Suppressor macrophage treated with lipopolysaccharide for 4 hours (primary cell): ENCODE measurements around the gene CDK11B.

Experiments used
- DNase-seq: peaks from one replicate; pipeline ENCODE4 v3.0.0-alpha.2; 2020

CDK11B gene

GRCh38 chr1:1614204-1614953, 44.4 kb downstream of the CDK11B start:
- DNase-seq, result peak; percentile 96

- DNase-seq, result no peak
These were observed 45.2 kb downstream of the CDK11B start for GRCh38 chr1:1613509-1614082.

GRCh38 chr1:1612104-1612400, 46.8 kb downstream of the CDK11B start:
- DNase-seq, result no peak

- DNase-seq, result no peak
These were observed 48.0 kb downstream of the CDK11B start for GRCh38 chr1:1610796-1611195.

GRCh38 chr1:1609822-1610485, 48.9 kb downstream of the CDK11B start:
- no peak for DNase-seq

GRCh38 chr1:1606232-1606631, 52.6 kb downstream of the CDK11B start:
- no peak for DNase-seq

GRCh38 chr1:1605724-1606123, 53.1 kb downstream of the CDK11B start:
- DNase-seq, result no peak

- no peak for DNase-seq
These were observed 53.7 kb downstream of the CDK11B start for GRCh38 chr1:1605034-1605591.

- no peak for DNase-seq
These were observed 54.3 kb downstream of the CDK11B start for GRCh38 chr1:1604374-1605033.

GRCh38 chr1:1603671-1604373, 55.0 kb downstream of the CDK11B start:
- DNase-seq, result no peak

GRCh38 chr1:1602968-1603506, 55.8 kb downstream of the CDK11B start:
- DNase-seq, result no peak

- DNase-seq, result no peak
These were observed 56.4 kb downstream of the CDK11B start for GRCh38 chr1:1602304-1602967.

GRCh38 chr1:1601564-1602303, 57.1 kb downstream of the CDK11B start:
- no peak for DNase-seq

GRCh38 chr1:1600861-1601563, 57.8 kb downstream of the CDK11B start:
- DNase-seq, result no peak

- DNase-seq, result no peak
These were observed 58.6 kb downstream of the CDK11B start, which contains the start of gene FNDC10 for GRCh38 chr1:1599935-1600860. FNDC10 (minus strand) TSS chr1:1600135; CDS start chr1:1600015, 120 bp downstream.

GRCh38 chr1:1599030-1599934, 59.5 kb downstream of the CDK11B start:
- DNase-seq, result peak; percentile 63

GRCh38 chr1:1598720-1599029, 60.1 kb downstream of the CDK11B start:
- DNase-seq, result no peak

GRCh38 chr1:1598051-1598719, 60.6 kb downstream of the CDK11B start:
- no peak for DNase-seq
